Left colon (tissue), 2 donors: Measurements from ENCODE around the gene OXT. TPM values are rescaled to one million over a fixed set of nuclear protein-coding genes. Genes with fewer than 3 reads are reported as not detected.
"Not testable (repeated sequence)": the region's sequence is repeated elsewhere in the genome, so short reads cannot be mapped to it uniquely, and the experiment has no call there.

ENCODE experiments used
- ATAC-seq: fragments of 200-7000 bp; cut with Tn5 transposase; one replicate; pipeline ENCODE4 v1.9.1; 2020; ENCODE audit warnings: mild to moderate bottlenecking, moderate library complexity
- DNase-seq, 2 donors: peaks; one replicate each; pipeline ENCODE4 v3.0.0-alpha.2; 2020
- intact Hi-C, 2 donors: fragments of 100-400 bp; cut with DNase I in 1 of 2; cut with micrococcal nuclease in 1 of 2; formaldehyde crosslinking; loops; one replicate each; pipeline versions ENCODE4 v1.11.2 to v1.14.0; 2022; cut with DNase I, micrococcal nuclease
- total RNA-seq, 2 donors: library from RNA; stranded (reverse); fragmentation: NEBNext Ultra II Directional; extraction: Animal tissue kit (Norgen Biotek cat#: 25700); gene quantifications; one replicate each; pipeline ENCODE4 v1.2.1, GENCODE V29; 2021
- donor health status: DM: no; HTN: no; CAD: no.
- donor health status: DM: yes; HTN: yes; CAD: no.

The OXT gene
- total RNA-seq, 2 donors from 2014 or later = not detected

GRCh38 chr20:3046677-3047462 lies 24.6 kb upstream of the OXT start:
- intact Hi-C loops = no loop called here
- DNase-seq (peak in 1 of 2 donors; percentile 49), ATAC-seq (peak; percentile 14)

GRCh38 chr20:3047486-3048419 lies 23.7 kb upstream of the OXT start:
- intact Hi-C loops = no loop called here
- ATAC-seq = no peak

GRCh38 chr20:3051385-3052019 lies 19.9 kb upstream of the OXT start:
- no peak for DNase-seq
- intact Hi-C loops = loop anchor here in 1 of 2 donors (5.0 kb wide), 1 partner anchor 66 kb away; no protein-coding TSS in a partner anchor
- ATAC-seq = no peak

More at GRCh38 chr20:3047486-3048419, 23.7 kb upstream of the OXT start:
- no peak for DNase-seq

- DNase-seq = no peak
- intact Hi-C loops = no loop called here
- no peak for ATAC-seq
Measured at GRCh38 chr20:3059489-3059888, 11.9 kb upstream of the OXT start.

GRCh38 chr20:3064119-3064518 lies 7.3 kb upstream of the OXT start:
- intact Hi-C loops, ATAC-seq, DNase-seq: not testable (repeated sequence)

GRCh38 chr20:3067139-3068014 lies 4.0 kb upstream of the OXT start:
- intact Hi-C loops = no loop called here
- DNase-seq = no peak
- ATAC-seq = no peak

- ATAC-seq (no peak), DNase-seq (no peak)
- intact Hi-C loops = no loop called here
Measured at GRCh38 chr20:3068075-3068474, 3.3 kb upstream of the OXT start.

GRCh38 chr20:3068986-3069900 lies 2.2 kb upstream of the OXT start:
- ATAC-seq = peak; percentile 74
- intact Hi-C loops = no loop called here
- DNase-seq = peak in 1 of 2 donors; percentile 32

- intact Hi-C loops = no loop called here
- DNase-seq (no peak), ATAC-seq (no peak)
Measured at GRCh38 chr20:3070725-3071124, 695 bp upstream of the OXT start.

- no peak for ATAC-seq
- intact Hi-C loops = no loop called here
- no peak for DNase-seq
Measured at GRCh38 chr20:3071266-3071609, 182 bp upstream of the OXT start.

GRCh38 chr20:3072530-3073250 lies 1.3 kb downstream of the OXT start:
- intact Hi-C loops = no loop called here
- no peak for ATAC-seq
- DNase-seq = no peak

- intact Hi-C loops, DNase-seq, ATAC-seq: not testable (repeated sequence)
Measured at GRCh38 chr20:3073251-3073643, 1.8 kb downstream of the OXT start.

- no peak for DNase-seq
- no peak for ATAC-seq
- intact Hi-C loops = no loop called here
Measured at GRCh38 chr20:3074812-3075211, 3.4 kb downstream of the OXT start.

GRCh38 chr20:3075315-3075714 lies 3.9 kb downstream of the OXT start:
- DNase-seq, intact Hi-C loops, ATAC-seq: not testable (repeated sequence)

GRCh38 chr20:3077618-3078134 lies 6.3 kb downstream of the OXT start:
- ATAC-seq = no peak
- DNase-seq = no peak
- intact Hi-C loops = no loop called here

- ATAC-seq (no peak), DNase-seq (no peak)
- intact Hi-C loops = no loop called here
Measured at GRCh38 chr20:3080939-3081388, 9.5 kb downstream of the OXT start.

- no peak for ATAC-seq
- intact Hi-C loops = no loop called here
- DNase-seq = no peak
Measured at GRCh38 chr20:3081641-3082040, 10.2 kb downstream of the OXT start.
